ENCODE data around the gene GREM1.

- TF ChIP-seq CTCF (IDR thresholded peaks at IDR 0.05) = no peak
- TF ChIP-seq POLR2A (IDR thresholded peaks at IDR 0.05) = no peak
- TF ChIP-seq EP300 (IDR thresholded peaks at IDR 0.05; ENCODE audit: low read depth) = no peak
- no peak for TF ChIP-seq POLR2AphosphoS5 (IDR thresholded peaks at IDR 0.05)
These were observed 4.3 kb downstream of the GREM1 start for GRCh38 chr15:32722136-32722535.
